NCI-H345 treated with DMSO at 0.1 percent for 48 hours (cell line): Measurements from ENCODE around the gene ALS2.
"Not testable (repeated sequence)": the region's sequence is repeated elsewhere in the genome, so short reads cannot be mapped to it uniquely, and the experiment has no call there.

ENCODE experiments used
- DNase-seq: peaks from one replicate; lab custom pipeline; 2025; ENCODE audit not compliant: unreplicated experiment; lab: John Stamatoyannopoulos, UW

Gene ALS2

DNA sequence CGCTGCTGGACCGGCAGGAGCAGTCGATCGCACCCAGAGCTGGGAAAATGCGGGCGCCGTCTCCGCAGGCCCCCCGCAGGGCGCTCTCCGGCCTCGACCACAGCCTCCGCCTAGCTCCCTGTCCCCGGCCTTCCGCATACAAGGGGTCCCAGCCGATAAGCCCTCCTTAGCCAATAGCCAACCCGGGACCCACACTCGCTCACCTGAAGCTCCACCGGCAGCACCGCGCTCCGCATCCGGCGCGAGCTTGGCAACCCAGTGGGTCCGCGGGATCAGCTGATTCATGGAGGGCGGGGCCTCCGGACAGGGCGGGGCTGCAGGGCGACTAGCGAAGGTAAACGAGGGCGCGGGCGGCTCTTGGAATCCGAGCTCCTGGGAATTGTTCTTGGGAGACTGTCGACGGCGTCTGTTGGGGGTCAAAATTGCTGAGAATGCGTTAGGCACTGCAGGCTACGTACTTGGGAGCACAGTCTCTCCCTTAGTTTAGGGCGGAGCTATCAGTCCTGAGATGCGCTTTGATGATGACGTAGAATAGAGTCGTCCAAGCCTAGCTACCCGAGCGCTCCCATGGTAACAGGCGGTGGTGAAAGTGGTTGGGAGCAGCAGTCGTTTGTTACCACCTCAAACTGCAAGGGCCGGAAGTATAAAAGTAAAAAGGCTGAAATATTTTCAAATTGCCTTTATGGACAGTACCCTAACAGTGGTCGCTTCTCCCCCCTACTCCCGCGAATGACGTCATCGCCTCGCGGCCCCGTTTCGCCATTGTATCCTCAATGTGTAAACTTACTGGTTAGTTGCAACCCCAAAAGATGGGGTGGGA, at the start of gene ALS2:
Gene ALS2, minus strand, starts transcription at position 260 of the 820 bp plus-strand sequence. CDS start 12,048 bp downstream, outside the sequence.
- DNase-seq: peak; percentile 97

- DNase-seq: no peak
These were observed 47.5 kb upstream of the ALS2 start for GRCh38 chr2:201828220-201828619.

- DNase-seq: no peak
These were observed 46.9 kb upstream of the ALS2 start for GRCh38 chr2:201827621-201828020.

- DNase-seq: no peak
These were observed 43.5 kb upstream of the ALS2 start for GRCh38 chr2:201824212-201824611.

DNA sequence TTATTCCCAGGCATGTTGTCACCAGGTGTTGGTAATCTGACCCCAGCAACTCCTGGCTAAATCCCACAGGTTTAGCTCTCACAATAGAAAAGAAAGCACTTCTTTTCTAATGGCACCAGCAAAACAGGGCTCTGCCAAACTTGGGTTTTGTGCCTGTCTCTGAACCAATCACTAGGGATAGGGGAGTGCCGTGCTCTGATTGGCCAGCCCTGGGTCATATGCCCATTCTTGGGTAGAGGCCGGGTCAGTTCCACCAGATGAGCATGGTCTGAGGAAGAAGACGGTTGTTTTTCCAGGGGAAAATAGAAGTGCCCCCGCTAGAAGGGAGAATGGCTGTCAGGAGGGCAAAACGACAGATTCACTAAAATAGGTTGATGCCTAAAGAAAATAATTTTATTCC, 40.3 kb upstream of the ALS2 start:
- no peak for DNase-seq

DNA sequence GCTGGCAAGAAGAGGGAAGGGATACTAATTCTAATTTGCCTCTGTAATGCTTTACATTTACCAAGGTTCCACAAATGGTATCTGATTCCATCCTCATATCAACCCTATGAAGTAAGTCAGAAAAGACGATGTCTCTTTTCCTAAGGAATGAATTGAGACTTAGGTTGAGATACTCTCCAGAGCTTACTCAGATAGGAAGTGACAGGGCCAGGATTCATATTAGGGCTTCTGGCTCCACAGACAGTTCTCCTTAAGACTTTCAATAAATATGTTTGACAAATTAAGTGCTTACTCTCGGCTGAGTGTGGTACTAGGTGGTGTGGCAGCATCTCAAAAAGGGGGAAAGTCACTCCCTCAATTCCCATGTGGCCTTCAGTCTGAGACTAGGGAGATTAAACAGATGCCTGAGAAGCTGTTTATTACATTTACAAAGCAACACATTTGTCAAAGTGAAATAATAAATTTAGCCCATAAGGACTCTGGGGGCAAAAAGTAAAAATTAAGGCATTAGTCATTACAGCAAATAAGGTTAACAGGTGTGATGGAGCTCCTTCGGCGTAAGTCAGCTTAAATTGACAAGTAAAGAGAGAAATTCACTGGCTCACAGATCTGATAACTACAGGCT, 39.8 kb upstream of the ALS2 start:
- no peak for DNase-seq

DNA sequence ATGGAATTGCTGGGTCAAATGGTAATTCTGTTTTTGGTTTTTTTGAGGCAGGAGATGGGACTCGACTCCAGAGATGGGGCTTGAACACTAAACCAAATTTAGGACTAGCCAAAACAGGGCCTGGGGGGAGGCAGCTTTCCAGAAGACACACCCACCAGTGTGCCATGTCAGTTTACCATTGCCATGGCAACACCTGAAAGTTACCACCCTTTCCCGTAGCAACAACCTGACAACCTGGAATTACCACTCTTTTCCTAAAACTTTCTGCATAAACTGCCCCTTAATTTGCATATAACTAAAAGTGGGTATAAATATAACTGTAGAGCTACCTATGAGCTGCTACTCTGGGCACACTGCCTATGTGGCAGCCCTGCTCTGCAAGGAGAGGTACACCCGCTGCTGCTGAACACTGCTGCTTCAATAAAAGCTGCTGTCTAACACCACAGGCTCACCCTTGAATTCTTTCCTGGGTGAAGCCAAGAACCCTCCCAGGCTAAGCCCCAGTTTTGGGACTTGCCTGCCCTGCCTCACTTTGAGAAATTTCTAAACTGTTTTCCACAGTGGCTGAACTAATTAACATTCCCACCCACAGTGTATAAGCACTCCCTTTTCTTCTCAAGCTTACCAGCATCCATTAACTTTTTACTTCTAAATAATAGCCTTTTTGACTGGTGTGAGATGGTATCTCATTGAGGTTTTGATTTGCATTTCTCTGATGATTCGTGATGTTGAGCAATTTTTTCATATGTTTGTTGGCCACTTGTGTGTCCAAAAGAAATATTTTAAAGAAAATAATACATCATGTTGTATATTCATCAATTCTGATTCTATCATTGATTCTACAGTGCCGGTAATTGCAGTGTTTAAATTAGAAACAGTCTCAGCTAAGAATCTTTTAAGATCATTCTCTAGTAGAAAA, 36.2 kb upstream of the ALS2 start:
- no peak for DNase-seq

GRCh38 chr2:201813996-201814760, 33.4 kb upstream of the ALS2 start:
- no peak for DNase-seq

GRCh38 chr2:201810604-201811003, 29.9 kb upstream of the ALS2 start:
- not testable (repeated sequence) for DNase-seq

DNA sequence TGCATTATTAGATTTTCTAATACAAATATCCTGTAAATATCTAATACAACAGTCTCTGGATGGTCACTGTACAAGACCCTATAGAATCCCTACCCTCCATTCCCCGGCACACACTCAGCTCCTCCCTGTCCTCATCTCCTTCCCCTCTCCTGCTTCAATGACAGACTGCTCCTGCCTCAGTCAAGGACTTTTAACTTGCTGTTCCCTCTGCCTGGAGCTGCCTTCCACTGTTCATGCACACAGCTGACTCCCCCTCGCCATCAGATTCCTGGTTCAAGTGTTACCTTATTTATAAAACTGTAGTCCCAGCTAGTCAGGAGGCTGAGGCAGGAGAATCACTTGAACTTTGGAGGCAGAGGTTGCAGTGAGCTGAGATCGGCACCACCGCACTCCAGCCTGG, 28.9 kb upstream of the ALS2 start:
- DNase-seq: no peak

DNA sequence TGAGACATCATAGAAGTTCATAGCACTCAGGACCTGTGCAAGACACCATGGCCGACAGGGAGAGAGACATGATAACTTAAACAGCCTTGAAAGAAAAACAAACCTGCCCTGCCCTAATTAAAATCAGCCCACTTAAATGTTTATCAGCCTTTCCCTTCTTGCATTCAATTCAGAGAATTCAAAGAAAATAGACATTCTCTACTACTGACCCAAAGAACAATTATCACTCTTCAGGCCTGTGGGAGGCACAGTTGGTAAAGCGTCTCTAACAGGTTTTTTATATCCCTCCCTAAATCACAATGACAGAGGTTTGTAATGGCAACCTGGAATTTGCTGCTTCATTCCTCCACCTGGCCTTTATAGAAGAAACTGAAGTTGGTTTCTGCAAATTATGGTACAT, 27.3 kb upstream of the ALS2 start:
- no peak for DNase-seq

DNA sequence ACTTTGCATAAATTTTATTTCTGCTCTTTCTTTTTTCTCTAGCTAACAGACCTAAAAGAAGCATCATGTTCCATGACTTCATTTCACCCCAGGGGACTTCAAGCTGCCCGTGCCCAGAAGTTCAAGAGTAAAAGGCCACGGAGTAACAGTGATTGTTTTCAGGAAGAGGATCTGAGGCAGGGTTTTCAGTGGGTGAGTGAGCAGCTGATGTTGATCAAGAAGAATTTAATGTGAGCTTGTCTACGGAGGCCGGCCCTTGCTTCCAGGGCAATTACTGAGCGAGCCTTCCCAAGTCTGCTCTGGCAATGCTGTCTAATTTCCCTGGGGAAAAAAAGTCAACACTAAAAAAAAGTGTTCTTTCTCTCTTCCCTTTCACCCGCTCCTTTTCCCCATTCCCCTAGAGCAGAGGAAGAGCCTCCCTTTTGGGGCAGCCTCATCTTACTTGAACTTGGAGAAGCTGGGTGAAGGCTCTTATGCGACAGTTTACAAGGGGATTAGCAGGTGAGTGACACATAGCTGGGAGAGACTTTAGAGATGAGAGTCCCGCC, 26.8 kb upstream of the ALS2 start:
- no peak for DNase-seq

GRCh38 chr2:201806442-201807170, 25.9 kb upstream of the ALS2 start, which contains the start of gene CDK15:
CDK15 (plus strand) TSS chr2:201806537; CDS start chr2:201806665, 128 bp downstream.
- DNase-seq: no peak

- DNase-seq: not testable (repeated sequence)
These were observed 18.2 kb upstream of the ALS2 start for GRCh38 chr2:201798914-201799285.

DNA sequence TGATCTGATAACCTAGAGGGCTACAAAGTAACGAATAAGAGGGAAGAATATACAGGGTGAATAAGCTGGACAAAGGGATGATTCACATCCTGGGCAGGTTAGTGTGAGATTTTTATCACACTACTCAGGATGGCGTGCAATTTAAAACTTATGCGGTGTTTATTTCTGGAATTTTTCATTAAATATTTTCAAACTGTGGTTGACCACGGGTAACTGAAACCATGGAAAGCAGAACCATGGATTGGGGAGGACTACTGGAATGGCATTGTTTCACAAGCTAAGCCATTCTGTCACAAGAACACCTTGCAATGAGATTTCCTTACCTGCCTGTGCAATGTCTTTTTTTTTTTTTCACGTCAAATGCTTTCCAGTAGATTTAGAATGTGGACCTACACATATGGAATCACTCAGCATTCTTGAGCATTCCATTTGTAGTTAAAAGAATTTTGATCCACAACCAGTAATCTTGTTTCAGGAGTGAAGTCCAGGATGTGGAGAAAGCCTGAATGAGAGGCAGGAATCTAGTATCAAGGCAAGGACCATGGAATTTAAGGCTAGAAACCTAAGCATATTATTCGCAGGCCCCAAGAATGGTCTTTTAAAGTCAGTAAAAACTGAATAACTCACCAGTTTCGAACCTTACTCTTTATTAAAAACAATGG, 17.6 kb upstream of the ALS2 start:
- no peak for DNase-seq

GRCh38 chr2:201797175-201797840, 16.6 kb upstream of the ALS2 start:
- DNase-seq: no peak

- no peak for DNase-seq
These were observed 15.7 kb upstream of the ALS2 start for GRCh38 chr2:201796478-201796865.

DNA sequence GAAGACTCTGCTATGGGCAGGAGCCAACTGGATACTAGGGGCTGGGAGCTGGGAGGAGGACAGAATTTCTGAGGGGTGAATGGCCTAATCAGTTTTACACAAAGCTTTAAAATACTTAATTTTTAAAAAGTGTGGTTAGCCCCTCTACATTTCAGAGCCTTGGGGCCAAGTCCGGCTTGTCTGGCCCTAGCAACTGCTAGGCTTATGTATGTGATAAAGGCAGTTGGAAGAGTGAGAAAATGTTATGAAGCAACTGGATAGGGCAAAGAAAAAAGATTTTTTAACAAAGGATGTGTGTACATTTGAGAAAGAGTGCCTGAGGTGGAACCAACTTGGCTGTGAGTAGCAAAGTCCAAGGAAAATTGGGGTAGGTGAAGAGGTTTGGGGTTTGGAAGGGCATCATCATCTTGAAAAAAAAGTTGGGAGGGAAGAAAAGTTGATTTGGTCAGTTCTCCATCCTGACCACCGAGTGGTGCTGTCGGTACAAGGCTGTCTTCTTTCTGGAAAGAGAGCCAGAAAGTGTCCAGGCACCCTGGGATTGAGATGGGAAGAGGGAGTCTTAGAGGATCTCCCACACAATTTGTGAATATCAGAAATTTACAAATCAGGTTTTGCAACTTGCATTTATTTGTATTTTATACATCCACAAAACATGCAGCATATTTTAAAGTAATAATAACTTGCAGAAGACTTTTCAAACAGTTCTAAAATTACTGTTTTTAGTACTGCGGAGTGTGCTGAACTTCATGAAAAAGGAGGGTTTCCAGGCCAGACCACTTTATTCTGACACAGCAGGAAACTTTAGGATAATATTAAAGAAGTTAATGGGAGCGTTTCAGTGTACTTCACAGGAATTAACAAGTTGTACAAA, 15.1 kb upstream of the ALS2 start:
- peak; percentile 7 for DNase-seq
